Omental fat pad (tissue), 4 donors: ENCODE data around the gene ANAPC2. TPM values are rescaled to one million over a fixed set of nuclear protein-coding genes. Genes with fewer than 3 reads are reported as not detected.

Source experiments
- ATAC-seq: fragments of 150-250 bp; one replicate; pipeline ENCODE4 v1.9.1; 2016; ENCODE audit warnings: mild to moderate bottlenecking, moderate library complexity; ENCODE audit not compliant: low FRiP score
- DNase-seq: peaks from one replicate; pipeline ENCODE4 v3.0.0-alpha.2; 2019; ENCODE audit warnings: low spot score
- CTCF ChIP-seq, 3 donors: fragments of 450-650 bp; IDR thresholded peaks; one replicate each; pipeline ENCODE4 v1.5.1; 2016 to 2017; ENCODE audit warnings: antibody characterized with exemption in 3 of 3, mild to moderate bottlenecking in 3 of 3, moderate library complexity in 2 of 3
- total RNA-seq, 4 donors: library from RNA; depleted of rRNA; stranded (reverse); fragments of >200 nt; gene quantifications; one replicate each; pipeline ENCODE4 v1.1.0, GENCODE V29; 2016

ANAPC2 gene
- total RNA-seq, 4 donors from 2014 or later, result 17.4 to 38.8 (median 22.8) TPM

- TF ChIP-seq CTCF (IDR thresholded peaks at IDR 0.05), result no peak
- no peak for ATAC-seq
- no peak for DNase-seq
These were observed 28.3 kb downstream of the ANAPC2 start for GRCh38 chr9:137160054-137160425.

DNA sequence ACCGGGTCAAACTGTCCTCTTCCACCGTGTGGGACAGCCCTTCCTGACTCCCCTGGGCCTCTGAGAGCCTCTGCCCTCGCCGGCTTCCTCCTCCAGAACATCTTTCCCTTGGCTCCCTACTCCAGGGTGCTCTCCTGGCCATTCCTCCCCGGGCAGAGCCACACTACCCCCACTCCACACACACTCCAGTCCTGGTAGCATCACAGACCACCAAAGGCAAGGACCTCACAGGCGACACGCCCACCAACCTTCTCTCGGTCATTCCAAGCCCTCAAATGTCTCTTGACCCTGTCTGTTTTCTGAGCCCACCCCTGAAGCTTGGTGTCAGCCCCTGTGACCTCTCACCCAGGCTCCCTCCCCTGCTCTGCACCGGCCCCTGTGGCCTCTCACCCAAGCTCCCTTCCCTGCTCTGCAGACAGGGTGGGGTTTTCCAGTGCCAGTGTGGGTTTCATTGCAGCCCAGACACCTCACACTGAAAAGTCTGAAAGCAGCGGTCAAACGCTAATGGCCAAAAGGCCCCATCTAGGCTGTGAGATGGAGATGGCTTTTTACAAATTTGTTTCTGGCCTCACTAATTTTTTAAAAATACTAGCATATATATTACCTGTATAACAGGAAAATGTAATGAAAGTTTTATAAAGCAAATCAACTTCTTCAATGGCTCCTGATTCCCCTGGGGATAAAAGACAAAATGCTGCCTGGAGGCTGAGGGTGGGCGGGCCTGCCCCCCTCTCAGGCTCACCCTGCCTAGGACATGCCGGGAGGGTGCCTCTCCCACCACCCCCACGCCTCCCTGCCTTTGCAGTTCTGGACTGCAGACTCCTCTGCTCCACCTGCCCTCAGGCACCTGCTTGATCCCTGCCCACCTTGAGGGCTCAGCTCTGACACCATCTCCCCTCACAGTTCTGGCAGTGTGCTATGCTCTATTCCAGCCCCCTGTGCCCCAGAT lies 29.0 kb downstream of the ANAPC2 start:
- DNase-seq (no peak), ATAC-seq (no peak)
- no peak for TF ChIP-seq CTCF (IDR thresholded peaks at IDR 0.05)

- no peak for ATAC-seq
These were observed 29.7 kb downstream of the ANAPC2 start for GRCh38 chr9:137158625-137159024.

GRCh38 chr9:137157618-137158415 lies 30.5 kb downstream of the ANAPC2 start:
- DNase-seq, result no peak
- no peak for TF ChIP-seq CTCF (IDR thresholded peaks at IDR 0.05)
- ATAC-seq, result no peak

More at GRCh38 chr9:137158625-137159024, 29.7 kb downstream of the ANAPC2 start:
- DNase-seq, result no peak
- TF ChIP-seq CTCF (IDR thresholded peaks at IDR 0.05), result no peak

DNA sequence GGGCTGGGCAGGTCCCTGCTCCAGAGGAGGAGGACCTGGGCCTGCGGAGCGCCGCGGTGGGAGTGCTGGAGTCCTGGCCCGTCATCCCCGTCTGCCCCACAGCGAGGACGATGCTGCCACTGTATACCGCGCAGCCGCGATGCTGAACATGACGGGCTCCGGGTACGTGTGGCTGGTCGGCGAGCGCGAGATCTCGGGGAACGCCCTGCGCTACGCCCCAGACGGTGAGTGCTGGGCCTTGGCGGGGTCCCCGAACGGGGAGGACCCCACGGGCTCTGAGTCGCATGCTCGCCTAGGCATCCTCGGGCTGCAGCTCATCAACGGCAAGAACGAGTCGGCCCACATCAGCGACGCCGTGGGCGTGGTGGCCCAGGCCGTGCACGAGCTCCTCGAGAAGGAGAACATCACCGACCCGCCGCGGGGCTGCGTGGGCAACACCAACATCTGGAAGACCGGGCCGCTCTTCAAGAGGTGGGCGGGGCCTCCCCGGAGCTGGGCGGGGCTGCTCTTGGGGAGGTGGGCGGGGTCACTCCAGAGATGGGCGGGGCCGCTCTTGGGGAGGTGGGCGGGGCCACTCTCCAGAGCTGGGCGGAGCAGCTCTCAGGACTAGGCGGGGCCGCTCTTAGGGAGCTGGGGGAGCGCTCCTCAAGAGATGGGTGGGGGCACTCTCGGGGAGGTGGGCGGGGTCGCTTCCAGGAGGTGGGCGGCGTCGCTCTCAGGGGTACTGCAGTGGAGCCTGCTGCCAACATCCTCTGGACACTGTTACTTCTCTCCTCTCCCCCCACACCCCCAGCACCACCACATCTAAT lies 31.6 kb downstream of the ANAPC2 start:
- ATAC-seq, result no peak
- no peak for TF ChIP-seq CTCF (IDR thresholded peaks at IDR 0.05)
- DNase-seq, result no peak

DNA sequence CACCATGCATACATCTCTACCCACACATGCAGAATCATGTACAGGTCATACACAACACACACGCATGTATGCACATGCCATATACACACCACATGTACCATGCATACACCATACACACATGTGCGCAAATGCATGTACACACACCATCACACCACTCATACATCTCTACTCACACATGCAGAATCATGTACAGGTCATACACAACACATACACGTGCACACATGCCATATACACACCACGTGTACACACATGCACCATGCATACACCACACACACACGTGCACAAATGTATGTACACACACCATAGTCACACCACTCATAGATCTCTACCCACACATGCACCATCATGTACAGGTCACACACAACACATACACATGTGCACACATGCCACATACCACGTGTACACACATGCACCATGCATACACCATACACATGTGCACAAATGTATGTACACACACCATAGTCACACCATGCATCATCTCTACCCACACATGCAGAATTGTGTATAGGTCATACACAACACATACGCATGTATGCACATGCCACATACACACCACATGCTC lies 35.4 kb downstream of the ANAPC2 start:
- ATAC-seq, result no peak
- DNase-seq, result no peak
- no peak for TF ChIP-seq CTCF (IDR thresholded peaks at IDR 0.05)
